M059J (cell line): ENCODE data around the gene VPS9D1. TPM values are rescaled to one million over a fixed set of nuclear protein-coding genes. Genes with fewer than 3 reads are reported as not detected.
A peak's percentile ranks its signal among the peaks of the same experiment; 100 is the strongest.
"Not testable (repeated sequence)": the region's sequence is repeated elsewhere in the genome, so short reads cannot be mapped to it uniquely, and the experiment has no call there.

ENCODE experiments used
- DNase-seq: peaks from one replicate; pipeline ENCODE4 v3.0.0-alpha.2; 2012; ENCODE audit warnings: low read depth
- total RNA-seq: library from RNA; depleted of rRNA; stranded (reverse); fragments of >200 nt; shearing (Covaris generic); gene quantifications from 2 replicates; pipeline ENCODE4 v1.2.3, GENCODE V29; 2014

Gene VPS9D1
- total RNA-seq, 1 experiment from 2014 or later, result 7.0 TPM

- no peak for DNase-seq
These were observed 26.5 kb downstream of the VPS9D1 start for GRCh38 chr16:89693931-89694783.

GRCh38 chr16:89693289-89693731, 27.4 kb downstream of the VPS9D1 start:
- DNase-seq, result no peak

DNA sequence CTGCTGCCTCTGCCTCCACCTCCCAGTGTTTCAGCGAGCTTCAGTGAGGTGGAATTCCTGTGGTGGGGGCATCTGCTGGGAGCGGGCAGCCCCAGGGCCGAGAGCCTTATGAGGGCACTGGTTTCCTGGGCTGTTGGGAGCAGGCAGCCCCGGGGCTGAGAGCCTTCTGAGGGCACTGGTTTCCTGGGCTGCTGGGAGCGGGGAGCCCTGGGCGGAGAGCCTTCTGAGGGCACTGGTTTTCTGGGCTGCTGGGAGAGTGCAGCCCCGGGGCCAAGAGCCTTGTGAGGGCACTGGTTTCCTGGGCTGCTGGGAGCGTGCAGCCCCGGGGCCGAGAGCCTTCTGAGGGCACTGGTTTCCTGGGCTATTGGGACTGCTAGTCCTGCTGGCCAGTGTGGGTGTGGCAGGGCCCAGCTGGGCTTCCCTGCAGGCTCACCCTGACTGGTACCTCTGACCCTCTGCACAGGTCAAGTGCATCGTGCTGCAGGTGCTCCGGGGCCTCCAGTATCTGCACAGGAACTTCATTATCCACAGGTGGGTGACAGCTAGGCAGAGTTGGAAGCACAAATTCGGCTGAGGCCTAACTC, 28.6 kb downstream of the VPS9D1 start:
- no peak for DNase-seq

GRCh38 chr16:89691231-89691985, 29.3 kb downstream of the VPS9D1 start:
- no peak for DNase-seq

DNA sequence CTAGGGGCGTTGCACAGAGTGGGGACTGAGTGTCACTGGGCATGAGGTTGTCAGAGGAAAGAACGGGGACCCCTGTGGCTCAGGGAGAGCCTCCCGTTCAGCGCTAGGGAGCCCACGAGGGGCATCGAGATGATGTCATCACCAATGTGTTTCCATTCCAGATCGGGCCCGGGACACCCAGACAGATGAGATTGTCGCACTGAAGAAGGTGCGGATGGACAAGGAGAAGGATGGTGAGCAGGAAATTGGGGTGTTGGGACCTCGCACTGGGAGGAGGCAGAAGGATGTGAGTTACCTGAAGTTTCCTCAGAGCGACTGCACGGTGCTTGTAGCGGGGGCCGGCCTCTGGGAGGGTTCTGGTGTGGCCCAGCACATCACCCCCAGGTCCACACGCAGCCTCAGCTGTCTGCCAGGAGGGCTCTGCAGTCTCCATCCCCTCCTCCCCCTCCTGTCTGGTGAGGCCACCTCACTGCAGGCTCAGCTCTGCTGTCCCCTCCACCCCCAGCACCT, 30.3 kb downstream of the VPS9D1 start:
- DNase-seq, result no peak

DNA sequence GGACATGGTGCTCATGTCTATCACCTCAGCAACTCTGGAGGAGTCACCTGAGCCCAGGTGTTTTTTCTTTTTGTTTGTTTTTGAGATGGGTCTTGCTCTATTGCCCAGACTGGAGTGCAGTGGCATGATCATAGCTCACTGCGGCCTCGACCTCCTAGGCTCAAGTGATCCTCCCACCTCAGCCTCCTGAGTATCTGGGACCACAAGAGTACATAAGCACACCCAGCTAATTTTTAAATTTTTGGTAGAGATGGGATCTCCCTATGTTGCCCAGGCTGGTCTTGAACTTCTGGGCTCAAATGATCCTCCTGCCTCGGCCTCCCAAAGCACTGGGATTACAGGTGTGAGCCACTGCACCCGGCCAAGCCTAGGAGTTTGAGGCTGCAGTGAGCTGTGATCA, 31.1 kb downstream of the VPS9D1 start:
- DNase-seq, result not testable (repeated sequence)

GRCh38 chr16:89689142-89689541, 31.6 kb downstream of the VPS9D1 start:
- no peak for DNase-seq

- DNase-seq, result no peak
These were observed 32.3 kb downstream of the VPS9D1 start for GRCh38 chr16:89688395-89688794.

- peak; percentile 60 for DNase-seq
These were observed 33.4 kb downstream of the VPS9D1 start for GRCh38 chr16:89687092-89687940.

DNA sequence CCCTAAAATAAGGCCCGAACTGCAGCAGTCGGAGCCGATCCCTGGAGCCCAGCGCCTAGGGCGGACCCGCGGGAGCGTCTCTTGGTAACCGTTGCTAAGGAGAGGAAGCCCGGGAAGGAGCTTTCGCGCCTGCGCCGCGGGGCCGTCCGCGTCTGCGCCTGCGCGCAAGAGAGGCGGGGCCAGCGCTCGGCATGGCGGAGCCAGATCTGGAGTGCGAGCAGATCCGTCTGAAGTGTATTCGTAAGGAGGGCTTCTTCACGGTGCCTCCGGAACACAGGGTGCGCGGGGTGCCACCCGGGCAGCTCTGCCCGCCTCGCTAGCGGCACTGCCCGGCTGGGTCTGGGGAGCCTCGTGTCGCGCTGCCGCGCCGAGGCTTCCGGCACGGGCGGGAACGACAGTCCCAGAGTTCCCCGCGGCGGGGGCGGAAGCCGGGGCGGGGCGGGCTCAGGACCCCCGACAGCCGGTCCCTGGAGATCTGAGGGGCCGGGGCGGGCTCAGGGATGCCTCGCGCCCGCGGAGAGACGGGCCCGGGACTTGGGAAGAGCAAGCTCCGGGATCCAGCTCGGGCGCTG, 34.1 kb downstream of the VPS9D1 start, which contains the start of gene CDK10:
TSS of gene CDK10 (plus strand) at position 170 of the 572 bp plus-strand sequence. CDS start at position 192, 22 bp downstream.
- peak; percentile 87 for DNase-seq

DNA sequence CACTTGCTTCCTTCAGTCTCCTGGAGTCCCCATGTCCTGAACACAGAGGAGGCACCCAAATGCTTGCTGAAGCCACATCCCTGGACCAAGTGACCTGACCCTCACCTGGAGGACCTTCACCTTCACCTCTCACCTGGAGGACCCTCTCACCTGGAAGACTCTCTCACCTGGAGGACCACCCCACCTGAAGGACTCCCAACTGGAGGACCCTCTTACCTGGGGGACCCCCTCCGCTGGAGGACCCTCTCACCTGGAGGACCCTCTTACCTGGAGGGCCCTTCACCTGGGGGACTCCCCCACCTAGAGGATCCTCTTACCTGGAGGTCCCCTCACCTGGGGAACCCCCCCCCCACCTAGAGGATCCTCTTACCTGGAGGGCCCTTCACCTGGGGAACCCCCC, 34.8 kb downstream of the VPS9D1 start:
- no peak for DNase-seq

- DNase-seq, result no peak
These were observed 42.4 kb downstream of the VPS9D1 start for GRCh38 chr16:89678258-89678657.

GRCh38 chr16:89672177-89672941, 48.3 kb downstream of the VPS9D1 start:
- DNase-seq, result no peak

DNA sequence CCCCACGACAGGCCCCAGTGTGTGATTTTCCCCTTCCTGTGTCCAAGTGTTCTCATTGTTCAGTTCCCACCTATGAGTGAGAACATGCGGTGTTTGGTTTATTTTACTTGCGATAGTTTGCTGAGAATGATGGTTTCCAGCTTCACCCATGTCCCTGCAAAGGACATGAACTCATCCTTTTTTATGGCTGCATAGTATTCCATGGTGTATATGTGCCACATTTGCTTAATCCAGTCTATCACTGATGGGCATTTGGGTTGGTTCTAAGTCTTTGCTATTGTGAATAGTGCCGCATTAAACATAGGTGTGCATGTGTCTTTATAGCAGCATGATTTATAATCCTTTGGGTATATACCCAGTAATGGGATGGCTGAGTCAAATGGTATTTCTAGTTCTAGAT, 49.1 kb downstream of the VPS9D1 start:
- DNase-seq, result not testable (repeated sequence)

GRCh38 chr16:89670496-89671431, 49.9 kb downstream of the VPS9D1 start:
- DNase-seq, result peak; percentile 38

DNA sequence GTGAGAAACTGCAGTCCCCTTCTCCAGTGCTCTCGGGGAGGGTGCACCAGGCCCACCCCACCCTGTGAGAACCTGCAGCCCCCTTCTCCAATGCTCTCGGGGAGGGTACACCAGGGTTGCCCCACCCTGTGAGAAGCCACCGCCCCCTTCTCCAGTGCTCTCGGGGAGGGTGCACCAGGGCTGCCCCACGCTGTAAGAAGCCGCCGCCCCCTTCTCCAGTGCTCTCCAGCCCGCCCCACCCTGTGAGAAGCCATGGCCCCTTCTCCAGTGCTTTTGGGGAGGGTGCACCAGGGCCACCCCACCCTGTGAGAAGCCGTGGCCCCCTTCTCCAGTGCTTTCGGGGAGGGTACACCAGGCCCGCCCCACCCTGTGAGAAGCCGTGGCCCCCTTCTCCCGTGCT, 50.9 kb downstream of the VPS9D1 start:
- no peak for DNase-seq

DNA sequence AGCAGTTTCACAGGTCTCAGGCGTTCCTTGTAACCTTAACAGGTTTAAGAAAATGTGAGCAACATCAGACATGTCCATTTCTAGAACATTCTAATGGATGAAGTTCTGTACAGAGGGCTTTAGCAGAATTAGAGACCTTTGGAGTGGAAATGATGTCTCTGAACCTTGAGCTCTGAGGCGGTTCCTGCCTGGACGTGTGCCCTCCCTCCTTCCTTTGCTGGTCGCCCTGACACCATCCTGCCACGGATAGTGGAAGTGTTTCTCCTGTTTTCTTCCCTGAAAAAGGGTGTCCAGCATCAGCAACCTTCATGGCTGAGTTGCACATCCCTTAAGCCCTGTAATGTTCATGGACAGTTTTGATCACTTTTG, 51.9 kb downstream of the VPS9D1 start:
- no peak for DNase-seq

GRCh38 chr16:89667633-89668032, 53.1 kb downstream of the VPS9D1 start:
- no peak for DNase-seq

- DNase-seq, result not testable (repeated sequence)
These were observed 53.7 kb downstream of the VPS9D1 start for GRCh38 chr16:89667000-89667399.
